Iris pigment epithelial cell (primary cell): ENCODE results near the gene FAM163A.
"Not testable (repeated sequence)": the region's sequence is repeated elsewhere in the genome, so short reads cannot be mapped to it uniquely, and the experiment has no call there.

ENCODE experiments used
- DNase-seq: peaks from one replicate; pipeline ENCODE4 v3.0.0-alpha.2; 2011; ENCODE audit warnings: low read depth

FAM163A gene

DNA sequence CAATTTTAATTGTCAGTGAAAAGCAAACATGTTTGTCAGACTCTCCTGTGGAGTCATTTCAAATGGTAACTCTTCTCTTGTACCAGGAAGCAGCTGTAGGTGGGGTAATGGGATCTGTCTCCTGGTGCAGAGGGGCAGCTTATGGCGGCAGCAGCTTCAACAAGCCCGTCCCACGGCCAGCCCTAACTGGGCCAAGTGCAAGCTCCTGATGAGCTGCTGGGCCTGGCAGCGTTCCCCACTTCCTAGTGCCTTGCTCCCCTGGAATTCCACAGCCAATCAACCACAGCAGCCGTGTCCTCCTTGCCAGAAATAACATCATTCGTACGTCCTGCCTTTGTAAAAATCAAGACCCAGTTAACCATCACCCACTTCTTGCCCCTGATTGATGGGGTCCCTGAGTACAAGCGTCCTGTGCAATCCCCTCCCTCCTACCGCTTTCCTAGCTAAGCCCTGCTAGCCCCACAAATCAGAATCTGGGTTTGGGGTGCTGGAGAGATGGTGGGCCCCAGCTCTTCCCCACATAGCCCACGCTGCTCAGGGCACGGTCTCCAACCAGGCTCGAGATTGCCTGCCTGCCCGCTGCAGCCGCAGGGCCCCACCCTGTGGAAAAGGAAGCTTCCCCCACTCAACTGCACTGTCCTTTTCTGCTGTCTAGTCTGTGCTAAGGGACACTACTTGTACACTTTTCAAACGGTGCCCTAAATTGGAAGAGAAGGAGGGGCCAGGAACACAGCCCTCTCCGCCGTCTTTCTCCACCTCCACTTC lies 73.3 kb downstream of the FAM163A start:
- DNase-seq, result peak; percentile 35

DNA sequence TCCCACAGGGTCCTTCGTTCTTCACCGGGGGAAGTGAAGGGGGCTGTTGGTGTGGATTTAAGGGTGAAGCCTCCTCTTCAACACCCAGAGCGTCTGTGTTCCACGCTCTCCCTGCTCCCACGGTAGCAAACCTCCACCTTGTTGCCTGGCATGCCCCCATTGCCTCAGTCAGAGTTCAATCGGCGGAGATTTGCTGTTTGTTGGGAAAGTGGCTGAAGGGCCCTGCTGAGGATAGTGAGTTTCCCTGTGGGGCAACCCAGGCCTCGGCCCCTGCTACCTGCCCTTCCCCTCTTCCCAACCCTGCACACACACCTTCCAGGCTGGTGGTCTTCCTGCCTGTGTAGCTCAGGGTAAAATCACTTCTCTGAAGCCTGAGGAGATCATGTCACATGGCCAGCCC lies 74.0 kb downstream of the FAM163A start:
- no peak for DNase-seq

- DNase-seq, result peak; percentile 18
Measured at GRCh38 chr1:179817789-179818188, 74.7 kb downstream of the FAM163A start.

DNA sequence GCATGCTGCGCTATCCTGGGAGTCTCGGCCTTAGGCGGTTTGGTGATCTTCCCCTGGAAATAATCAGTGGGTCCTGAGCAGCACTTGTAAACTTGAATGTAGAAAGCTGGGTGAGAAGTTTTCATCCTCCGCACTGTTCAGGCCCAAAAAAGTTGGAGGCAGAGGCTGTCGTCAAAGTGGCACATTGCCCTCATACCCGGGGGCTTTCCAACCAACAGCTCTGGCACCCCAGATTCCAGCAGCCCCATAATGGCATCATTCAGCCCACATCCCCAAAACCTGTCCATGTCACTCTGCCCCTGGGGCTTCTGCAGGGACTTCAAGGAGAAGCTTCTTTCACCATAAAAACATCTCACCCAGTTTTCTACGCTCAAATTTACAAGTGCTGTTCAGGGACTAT lies 75.2 kb downstream of the FAM163A start:
- DNase-seq, result no peak

GRCh38 chr1:179818743-179819173 lies 75.7 kb downstream of the FAM163A start:
- no peak for DNase-seq

GRCh38 chr1:179820226-179820970 lies 77.3 kb downstream of the FAM163A start:
- no peak for DNase-seq

DNA sequence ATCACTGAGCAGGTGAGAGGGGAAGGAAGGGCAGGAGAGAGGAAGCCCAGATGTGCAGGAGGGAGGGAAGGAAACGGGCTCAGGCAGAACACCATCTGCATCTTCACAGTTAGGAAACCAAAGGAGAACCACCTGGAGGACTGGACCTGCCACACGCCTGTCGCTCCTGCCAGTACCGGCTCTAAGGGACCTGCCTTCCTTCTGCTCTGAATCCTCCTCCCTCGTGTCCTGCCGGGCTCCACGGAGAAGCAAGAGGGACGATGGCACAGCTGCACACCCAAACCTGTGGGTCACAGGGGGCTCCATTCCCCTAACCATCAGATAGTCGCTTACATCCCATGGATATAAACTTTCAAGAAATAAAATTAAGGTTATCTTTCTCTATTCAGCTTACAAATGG lies 78.4 kb downstream of the FAM163A start:
- no peak for DNase-seq

- DNase-seq, result no peak
Measured at GRCh38 chr1:179822065-179822464, 79.0 kb downstream of the FAM163A start.

GRCh38 chr1:179823693-179824092 lies 80.6 kb downstream of the FAM163A start:
- no peak for DNase-seq

DNA sequence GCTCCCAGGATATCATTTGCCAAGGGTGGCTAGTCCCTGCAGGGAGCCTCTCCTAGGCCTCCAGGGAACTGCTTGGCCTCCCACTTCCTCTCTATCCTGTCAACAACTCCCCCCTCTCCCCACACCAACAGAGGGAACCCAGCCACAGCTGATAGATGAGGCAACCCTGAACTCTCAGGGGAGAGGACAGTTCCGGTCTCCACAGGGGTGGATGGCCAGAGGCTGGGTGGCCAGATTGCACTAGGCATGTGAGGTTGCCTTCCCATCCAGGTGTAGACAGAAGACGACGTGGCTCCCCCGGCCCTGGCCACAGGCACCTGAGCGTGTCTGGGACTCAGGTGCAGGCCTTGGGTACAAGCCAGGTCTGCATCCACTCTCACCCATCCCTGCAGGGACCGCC lies 81.2 kb downstream of the FAM163A start:
- DNase-seq, result no peak

GRCh38 chr1:179825206-179825605 lies 82.1 kb downstream of the FAM163A start:
- DNase-seq, result no peak

GRCh38 chr1:179825798-179826460 lies 82.8 kb downstream of the FAM163A start:
- no peak for DNase-seq

DNA sequence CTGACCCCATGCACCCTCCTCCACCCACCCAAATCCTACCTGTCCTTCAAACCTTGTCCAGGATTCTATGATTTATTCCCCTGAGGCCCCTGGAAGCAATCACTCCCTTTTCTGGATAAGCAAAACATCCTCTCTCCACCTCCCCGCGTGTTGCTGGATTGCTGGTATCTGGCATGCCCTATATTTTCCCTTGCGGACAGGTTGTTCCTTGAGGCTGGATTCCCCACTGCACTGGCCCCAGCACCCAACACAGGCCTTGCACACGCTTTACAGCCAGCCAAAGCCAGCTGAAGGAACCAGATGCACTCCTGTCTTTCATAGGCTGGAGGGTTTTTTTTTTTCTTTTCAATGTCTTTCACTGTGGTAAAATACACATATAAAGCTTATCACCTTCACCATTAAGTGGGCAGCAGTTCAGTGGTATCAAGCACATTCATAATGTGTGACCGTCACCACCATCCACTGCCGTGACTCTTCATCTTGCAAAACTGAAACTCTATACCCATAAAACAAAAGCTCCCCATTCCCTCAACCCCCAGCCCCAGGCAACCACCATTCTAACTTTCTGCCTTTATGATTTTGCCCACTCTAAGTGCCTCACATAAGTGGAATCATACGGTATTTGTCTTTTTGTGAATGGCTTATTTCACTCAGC lies 83.7 kb downstream of the FAM163A start:
- DNase-seq, result no peak

DNA sequence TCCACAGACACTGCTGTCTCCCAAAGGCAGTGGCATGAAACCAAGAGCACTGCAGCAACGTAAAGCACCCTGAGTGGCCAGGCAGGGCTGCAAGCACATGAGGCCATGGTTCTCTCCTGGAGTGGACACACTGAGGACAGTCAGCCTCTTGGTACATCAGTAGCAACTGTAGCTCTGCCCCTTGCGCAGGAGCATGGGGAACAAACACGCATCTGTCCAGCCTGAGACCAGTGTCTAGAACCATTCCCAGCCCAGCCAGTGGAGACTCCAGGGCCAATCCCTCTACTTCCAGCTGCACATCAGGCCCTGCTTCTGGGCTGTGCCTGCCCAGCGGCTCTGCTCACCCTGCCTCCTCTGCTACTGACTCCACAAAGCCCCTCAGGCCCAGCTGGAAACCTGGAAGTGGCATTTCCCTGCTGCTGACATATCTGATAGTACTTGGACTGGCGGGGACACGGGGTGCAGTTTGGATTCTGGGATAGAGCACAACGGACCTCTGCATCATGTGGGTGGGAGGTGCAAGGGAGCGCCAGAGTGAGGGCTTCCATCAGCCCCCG lies 85.5 kb downstream of the FAM163A start:
- no peak for DNase-seq

- no peak for DNase-seq
Measured at GRCh38 chr1:179831225-179831624, 88.1 kb downstream of the FAM163A start.

- peak; percentile 53 for DNase-seq
Measured at GRCh38 chr1:179831852-179832699, 89.0 kb downstream of the FAM163A start.

DNA sequence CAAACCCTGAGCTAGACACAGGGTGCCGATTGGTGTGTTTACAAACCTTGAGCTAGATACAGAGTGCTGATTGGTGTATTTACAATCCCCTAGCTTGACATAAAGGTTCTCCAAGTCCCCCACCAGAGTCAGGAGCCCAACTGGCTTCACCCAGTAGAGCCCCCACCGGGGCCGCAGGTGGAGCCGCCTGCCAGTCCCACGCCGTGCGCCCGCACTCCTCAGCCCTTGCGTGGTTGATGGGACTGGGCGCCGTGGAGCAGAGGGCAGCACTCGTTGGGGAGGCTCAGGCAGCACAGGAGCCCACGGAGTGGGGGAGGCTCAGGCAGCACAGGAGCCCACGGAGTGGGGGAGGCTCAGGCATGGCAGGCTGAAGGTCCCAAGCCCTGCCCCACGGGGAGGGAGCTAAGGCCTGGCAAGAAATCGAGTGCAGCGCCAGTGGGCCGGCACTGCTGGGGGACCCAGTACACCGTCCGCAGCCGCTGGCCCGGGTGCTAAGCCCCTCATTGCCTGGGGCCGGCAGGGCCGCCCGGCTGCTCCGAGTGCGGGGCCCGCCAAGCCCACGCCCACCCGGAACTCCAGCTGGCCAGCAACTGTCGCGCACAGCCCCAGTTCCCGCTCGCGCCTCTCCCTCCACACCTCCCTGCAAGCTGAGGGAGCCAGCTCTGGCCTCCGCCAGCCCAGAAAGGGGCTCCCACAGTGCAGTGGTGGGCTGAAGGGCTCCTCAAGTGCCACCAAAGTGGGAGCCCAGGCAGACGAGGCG lies 93.8 kb downstream of the FAM163A start:
- not testable (repeated sequence) for DNase-seq

- DNase-seq, result peak; percentile 43
Measured at GRCh38 chr1:179840107-179840506, 97.0 kb downstream of the FAM163A start.

GRCh38 chr1:179848233-179848632 lies 105.1 kb downstream of the FAM163A start:
- DNase-seq, result no peak

- DNase-seq, result no peak
Measured at GRCh38 chr1:179853102-179853501, 110.0 kb downstream of the FAM163A start.
